Thymus (tissue), 11 donors: ENCODE data around the gene SIX2. TPM values are rescaled to one million over a fixed set of nuclear protein-coding genes. Genes with fewer than 3 reads are reported as not detected.

Source experiments
- DNase-seq, 9 donors: peaks; one replicate each; pipeline ENCODE4 v3.0.0-alpha.2; 2013; ENCODE audit warnings: low spot score in 9 of 9, low read depth in 6 of 9, missing footprints in 1 of 9
- H3K27ac ChIP-seq, 2 donors: one replicate each; pipeline ENCODE4 v1.5.1; 2013; ENCODE audit warnings: control low read depth in 1 of 2, low read depth in 1 of 2, low read length in 1 of 2, mild to moderate bottlenecking in 1 of 2, moderate library complexity in 1 of 2
- H3K27me3 ChIP-seq, 2 donors: one replicate each; pipeline ENCODE4 v1.5.1; 2013; ENCODE audit warnings: low read length in 1 of 2; ENCODE audit not compliant: control insufficient read depth in 2 of 2, insufficient read depth in 1 of 2
- H3K36me3 ChIP-seq, 2 donors: one replicate each; pipeline ENCODE4 v1.5.1; 2013; ENCODE audit warnings: low read length in 1 of 2, mild to moderate bottlenecking in 1 of 2, moderate library complexity in 1 of 2; ENCODE audit not compliant: control insufficient read depth in 2 of 2, insufficient read depth in 2 of 2
- H3K4me1 ChIP-seq, 2 donors: one replicate each; pipeline ENCODE4 v1.5.1; 2013; ENCODE audit warnings: low read length in 2 of 2; ENCODE audit not compliant: control insufficient read depth in 2 of 2, insufficient read depth in 2 of 2
- H3K4me3 ChIP-seq, 2 donors: one replicate each; pipeline ENCODE4 v1.5.1; 2013; ENCODE audit warnings: low read length in 2 of 2, control low read depth in 1 of 2, mild to moderate bottlenecking in 1 of 2
- H3K9me3 ChIP-seq, 2 donors: one replicate each; pipeline ENCODE4 v1.5.1; 2013; ENCODE audit warnings: low read length in 1 of 2, mild to moderate bottlenecking in 1 of 2; ENCODE audit not compliant: control insufficient read depth in 2 of 2, insufficient read depth in 1 of 2
- WGBS: extraction: QIAGEN DNeasy Blood & Tissue Kit; methylation state at CpG from one replicate; pipeline ENCODE4 v1.1.7; 2013; 5-methylcytosine and 5-hydroxymethylcytosine counted together
- polyA plus RNA-seq: library from polyadenylated mRNA; stranded (reverse); fragments of 200-250 nt; gene quantifications from one replicate; pipeline ENCODE4 v1.2.3, GENCODE V29; 2013
- total RNA-seq: library from RNA; stranded (reverse); fragments of 120-200 nt; gene quantifications from one replicate; pipeline ENCODE4 v1.2.4, GENCODE V29; 2013
- donor health status: healthy.

The SIX2 gene
- total and polyA plus RNA-seq, 2 donors, result 0.90 to 16.7 TPM

DNA sequence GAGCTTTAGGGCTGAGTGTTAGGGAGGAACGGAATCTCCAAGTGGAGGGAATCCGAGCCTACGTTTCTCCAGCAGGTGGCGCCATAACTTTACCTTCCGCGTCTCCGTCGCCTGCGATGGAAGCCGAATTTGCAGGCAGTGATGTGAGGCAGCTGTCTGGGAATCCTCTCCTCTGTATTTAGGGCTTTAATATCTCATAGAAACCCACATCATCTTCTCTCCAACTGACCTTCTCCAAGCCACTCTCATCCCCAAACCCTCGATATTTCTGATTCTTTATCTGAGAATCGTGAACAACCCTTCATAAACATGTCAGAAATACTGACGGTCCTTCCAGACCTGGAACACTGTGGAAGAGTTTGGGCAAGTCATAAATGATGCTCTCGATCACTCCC, 27.5 kb downstream of the SIX2 start:
- Histone ChIP-seq H3K36me3 (no peaks in the 10 kb centered on the region), H3K27me3 (peaks cover 0 to 16% of the 10 kb centered on the region in 2 donors), H3K4me3 (no peak overlapping the region), H3K9me3 (no peaks in the 10 kb centered on the region), H3K27ac (no peak overlapping the region), H3K4me1 (no peaks in the 10 kb centered on the region)
- WGBS, result 22% methylated on average over 14 of the region's 14 CpGs
- peak; percentile 37 to 78 (median 51) for DNase-seq

DNA sequence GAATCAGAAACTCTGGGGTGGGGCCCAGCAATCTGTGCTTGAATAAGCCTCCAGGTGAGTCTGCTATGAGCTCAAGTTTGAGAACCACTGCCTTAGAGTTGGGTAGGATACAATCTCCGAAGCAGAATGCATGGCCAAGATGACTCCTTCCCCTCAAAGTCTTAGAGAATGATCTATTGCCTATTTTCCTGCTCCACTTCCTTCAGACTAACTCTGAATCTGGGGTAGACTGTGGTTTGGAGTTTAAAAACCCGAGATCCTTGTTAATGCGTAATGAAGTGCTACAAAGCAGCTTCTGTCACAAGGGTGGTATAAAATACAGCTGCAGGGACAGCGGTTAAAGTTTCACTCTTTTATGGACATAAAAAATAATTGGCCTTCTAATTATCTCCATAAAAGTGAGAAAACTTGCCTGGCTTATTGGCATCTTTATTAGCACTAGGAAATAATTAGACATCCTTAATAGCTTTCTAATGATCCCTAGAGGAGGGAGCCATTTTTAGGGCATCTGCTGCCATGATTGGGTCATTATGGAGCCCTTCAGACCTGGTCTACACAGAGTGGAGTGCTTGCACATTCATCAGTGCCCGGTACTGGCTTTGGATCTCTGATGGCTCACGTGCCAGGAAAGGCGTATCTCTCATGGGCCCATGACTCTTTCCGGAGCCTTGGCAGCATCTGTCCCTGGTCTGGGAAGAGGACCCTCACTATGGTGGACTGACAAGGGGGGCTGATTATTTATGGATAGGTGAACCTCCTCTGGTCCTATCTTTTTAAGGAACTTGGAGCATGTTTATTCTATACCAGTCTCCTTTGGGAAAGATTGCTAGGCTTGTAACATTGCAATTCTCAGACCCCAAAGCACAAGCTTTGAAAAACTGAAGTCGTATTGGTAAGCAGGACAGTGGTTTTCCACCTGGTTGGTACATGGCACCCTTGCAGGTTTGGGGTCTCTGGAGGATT, 28.2 kb downstream of the SIX2 start:
- Histone ChIP-seq H3K27ac (no peak overlapping the region), H3K4me3 (no peak overlapping the region), H3K27me3 (peaks cover 0 to 16% of the 10 kb centered on the region in 2 donors), H3K4me1 (no peaks in the 10 kb centered on the region), H3K36me3 (no peaks in the 10 kb centered on the region), H3K9me3 (no peaks in the 10 kb centered on the region)
- no peak for DNase-seq
- WGBS, result 82% methylated on average over 9 of the region's 9 CpGs

DNA sequence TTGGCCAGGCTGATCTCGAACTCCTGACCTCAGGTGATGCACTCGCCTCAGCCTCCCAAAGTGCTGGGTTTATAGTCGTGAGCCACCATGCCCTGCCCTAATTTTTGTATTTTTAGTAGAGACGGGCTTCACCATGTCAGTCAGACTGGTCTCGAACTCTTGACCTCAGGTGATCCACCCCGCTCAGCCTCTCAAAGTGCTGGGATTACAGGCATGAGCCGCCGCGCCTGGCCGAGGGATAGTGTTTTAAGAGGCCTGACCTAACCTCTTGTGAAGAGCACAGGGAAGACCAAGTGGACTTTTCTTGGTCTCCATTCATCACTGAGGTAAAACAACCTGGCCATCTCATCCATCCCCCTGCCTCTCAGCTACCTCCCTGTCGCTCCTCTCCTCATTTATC, 29.7 kb downstream of the SIX2 start:
- no peak for DNase-seq
- no peaks in the 10 kb centered on the region for H3K9me3 ChIP-seq
- H3K4me3 ChIP-seq, result no peak overlapping the region
- 92% methylated on average over 11 of the region's 11 CpGs for WGBS
- no peak overlapping the region for H3K27ac ChIP-seq
- no peaks in the 10 kb centered on the region for H3K4me1 ChIP-seq
- peaks cover 0 to 18% of the 10 kb centered on the region in 2 donors for H3K27me3 ChIP-seq
- H3K36me3 ChIP-seq, result no peaks in the 10 kb centered on the region

DNA sequence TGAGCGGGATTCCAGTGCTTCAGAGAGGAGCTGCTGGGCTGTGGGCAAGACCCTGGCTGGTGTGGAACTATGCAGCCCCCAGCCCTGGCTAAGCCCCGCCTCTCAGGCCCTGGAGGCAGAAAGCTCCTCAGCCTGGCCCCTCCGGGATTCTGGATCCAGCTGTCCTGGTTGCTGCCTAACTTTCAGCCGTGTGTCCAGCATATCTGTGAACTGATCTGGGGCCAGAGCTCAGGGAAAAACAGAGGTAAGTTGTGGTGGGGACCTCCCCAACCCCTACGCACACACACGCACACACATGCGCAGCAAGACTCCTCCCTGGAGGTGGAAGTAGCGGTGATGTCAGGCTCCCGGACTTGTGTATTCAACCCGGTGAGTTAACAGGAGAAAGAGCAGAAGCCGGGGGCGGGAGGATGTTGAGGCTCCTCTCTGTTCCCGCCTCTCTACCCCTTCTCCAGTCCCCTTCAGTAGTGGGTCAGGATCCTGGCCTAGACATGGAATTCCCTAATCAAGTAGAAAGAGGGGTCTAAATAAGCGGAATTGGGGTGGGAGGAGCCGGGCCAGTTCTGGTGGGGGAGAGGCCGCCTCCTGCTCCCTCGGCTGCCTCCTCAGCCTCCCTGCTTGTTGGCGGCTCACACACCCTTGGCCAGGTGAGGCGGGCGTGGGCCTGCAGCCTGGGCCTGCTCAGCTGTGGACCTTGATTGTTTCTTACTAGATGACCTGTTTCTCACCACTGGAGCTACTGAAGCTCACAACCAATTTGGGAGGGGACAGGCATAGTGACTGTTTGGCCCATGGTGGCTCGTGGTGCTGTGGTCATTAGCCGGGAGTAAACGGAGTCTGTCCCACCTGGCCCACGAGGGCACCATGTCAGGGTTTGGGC, 33.4 kb downstream of the SIX2 start:
- H3K4me1 ChIP-seq, result no peaks in the 10 kb centered on the region
- no peak overlapping the region for H3K27ac ChIP-seq
- no peaks in the 10 kb centered on the region for H3K9me3 ChIP-seq
- DNase-seq, result no peak
- 84% methylated on average over 24 of the region's 24 CpGs for WGBS
- no peaks in the 10 kb centered on the region for H3K36me3 ChIP-seq
- no peak overlapping the region for H3K4me3 ChIP-seq
- H3K27me3 ChIP-seq, result peaks cover 0 to 14% of the 10 kb centered on the region in 2 donors

DNA sequence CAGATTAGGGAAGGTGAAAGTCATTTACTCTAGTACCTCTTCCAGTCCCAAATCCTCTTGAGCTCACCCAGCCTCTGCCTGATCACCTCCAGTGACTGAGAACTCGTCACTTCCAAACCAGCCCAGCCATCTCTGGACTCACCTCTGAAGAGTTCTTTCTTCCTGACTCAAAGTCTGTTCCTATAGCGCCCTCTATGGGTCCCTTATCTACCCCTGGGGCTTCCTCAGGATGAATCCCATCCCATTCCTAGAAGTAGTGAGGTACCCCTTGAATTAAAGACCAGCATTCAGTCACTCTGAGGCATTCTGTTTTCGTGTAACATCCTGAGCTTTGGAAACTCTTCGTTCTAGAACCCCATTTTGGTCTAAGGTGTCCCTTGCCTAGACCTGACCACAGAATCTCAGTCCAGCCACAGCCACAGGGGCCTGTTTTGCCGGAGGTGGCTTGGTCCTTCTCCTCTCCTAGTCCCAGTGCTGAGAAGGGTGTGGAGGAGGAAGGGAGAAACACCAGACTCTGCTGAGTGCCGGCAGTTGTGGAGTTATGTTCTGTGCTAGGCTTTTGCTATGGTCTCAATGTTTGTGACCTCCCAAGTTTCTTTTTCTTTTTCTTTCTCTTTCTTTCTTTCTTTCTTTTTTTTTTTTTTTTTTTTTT, 35.1 kb downstream of the SIX2 start:
- Histone ChIP-seq H3K4me3 (no peak overlapping the region), H3K4me1 (no peaks in the 10 kb centered on the region), H3K27me3 (peaks cover 0 to 14% of the 10 kb centered on the region in 2 donors), H3K36me3 (no peaks in the 10 kb centered on the region), H3K9me3 (no peaks in the 10 kb centered on the region), H3K27ac (no peak overlapping the region)
- WGBS, result 84% methylated on average over 6 of the region's 6 CpGs
- no peak for DNase-seq

DNA sequence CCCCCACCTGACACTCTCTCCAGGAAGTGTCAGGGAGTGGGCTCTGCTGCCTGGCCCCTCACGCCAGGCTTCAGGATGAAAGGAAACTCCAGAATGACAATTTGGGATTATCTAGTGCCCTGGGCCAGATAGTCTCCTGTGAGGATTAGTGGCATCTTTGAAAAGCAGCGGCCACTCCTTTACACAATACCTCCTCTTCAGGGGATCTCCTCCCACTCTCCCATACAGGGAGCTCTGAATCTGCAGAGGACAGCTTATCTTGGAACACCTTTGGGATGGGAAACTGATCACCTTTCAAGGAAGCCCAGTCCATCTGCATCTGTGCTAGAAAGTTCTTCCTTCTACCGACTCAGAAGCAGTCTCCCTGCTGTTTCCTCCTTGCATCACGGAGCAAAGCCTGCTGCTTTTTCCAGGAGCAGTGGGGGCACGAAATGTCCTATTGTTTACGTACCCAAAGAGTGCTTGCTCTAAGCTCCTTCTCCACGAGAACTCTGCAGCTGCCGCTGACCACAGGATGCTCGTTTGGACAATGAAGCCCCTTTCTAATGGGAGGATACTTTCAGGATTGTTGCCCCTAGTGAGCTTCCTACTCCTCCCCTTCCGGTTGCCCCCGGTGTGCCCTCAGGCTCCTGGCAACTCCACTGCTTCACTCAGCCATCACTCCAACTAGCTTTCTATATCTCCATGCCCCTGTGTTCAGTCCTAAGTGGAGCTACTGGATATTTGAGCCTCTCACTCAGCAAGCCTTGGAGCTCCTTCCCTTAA, 36.3 kb downstream of the SIX2 start:
- peaks cover 0 to 10% of the 10 kb centered on the region in 2 donors for H3K27me3 ChIP-seq
- no peak overlapping the region for H3K4me3 ChIP-seq
- no peak overlapping the region for H3K27ac ChIP-seq
- H3K4me1 ChIP-seq, result no peaks in the 10 kb centered on the region
- DNase-seq, result no peak
- 38% methylated on average over 11 of the region's 11 CpGs for WGBS
- H3K9me3 ChIP-seq, result no peaks in the 10 kb centered on the region
- H3K36me3 ChIP-seq, result no peaks in the 10 kb centered on the region

DNA sequence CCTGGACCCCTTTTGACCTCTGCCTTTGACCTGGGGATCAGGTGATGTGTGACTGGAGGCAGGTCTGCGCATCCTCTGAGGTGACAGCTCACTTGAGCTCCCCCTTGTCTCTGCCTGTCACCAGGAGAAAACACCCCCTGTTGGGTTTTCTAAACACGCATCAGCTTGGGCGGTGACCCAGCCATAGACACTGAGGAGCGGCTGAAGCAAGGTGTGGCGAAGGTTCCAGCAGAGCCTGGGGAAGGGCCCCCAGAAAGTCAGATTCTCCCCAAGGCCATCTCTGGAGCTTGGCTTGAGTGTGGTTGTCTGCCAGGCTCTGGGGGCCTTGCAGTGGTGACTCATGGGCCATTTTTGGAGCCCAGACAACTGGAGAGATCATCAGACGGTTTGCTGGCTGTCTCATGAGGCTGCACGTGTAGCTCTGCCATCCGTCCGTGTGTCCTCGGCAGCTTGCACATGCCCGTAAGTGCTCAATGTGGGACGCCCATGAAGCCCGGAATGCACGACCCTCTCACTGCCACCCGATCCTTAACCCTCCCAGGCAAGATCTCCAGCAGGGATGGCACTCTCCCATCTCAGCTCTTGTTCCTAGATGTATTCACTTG, 38.3 kb downstream of the SIX2 start:
- H3K27me3 ChIP-seq, result peaks cover 0 to 18% of the 10 kb centered on the region in 2 donors

DNA sequence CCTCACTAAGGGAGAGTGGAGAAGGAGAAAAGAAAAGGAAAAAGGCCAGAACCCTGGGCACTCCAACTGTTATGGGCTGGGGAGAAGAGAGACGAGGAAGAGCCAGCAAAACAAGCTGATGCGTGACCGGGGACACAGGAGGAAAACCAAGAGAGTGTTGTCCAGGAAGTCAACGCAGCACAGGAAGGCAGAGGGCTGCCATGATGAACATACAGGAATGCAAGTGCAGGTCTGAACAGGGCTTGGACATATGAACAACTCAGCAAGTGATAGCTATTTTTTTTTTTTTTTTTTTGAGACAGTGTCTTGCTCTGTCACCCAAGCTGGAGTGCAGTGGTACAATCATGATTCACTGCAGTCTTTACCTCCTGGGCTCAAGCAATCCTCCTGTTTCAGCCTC, 39.3 kb downstream of the SIX2 start:
- DNase-seq, result no peak
- 92% methylated on average over 4 of the region's 4 CpGs for WGBS
- H3K4me1 ChIP-seq, result no peaks in the 10 kb centered on the region

More for the DNA sequence above, 38.3 kb downstream of the SIX2 start:
- no peak for DNase-seq
- no peaks in the 10 kb centered on the region for H3K36me3 ChIP-seq
- no peaks in the 10 kb centered on the region for H3K4me1 ChIP-seq
- H3K9me3 ChIP-seq, result no peaks in the 10 kb centered on the region
- no peak overlapping the region for H3K4me3 ChIP-seq
- H3K27ac ChIP-seq, result no peak overlapping the region
- 93% methylated on average over 15 of the region's 15 CpGs for WGBS

More for the DNA sequence above, 39.3 kb downstream of the SIX2 start:
- H3K9me3 ChIP-seq, result no peaks in the 10 kb centered on the region
- no peak overlapping the region for H3K27ac ChIP-seq
- no peaks in the 10 kb centered on the region for H3K36me3 ChIP-seq
- peaks cover 0 to 26% of the 10 kb centered on the region in 2 donors for H3K27me3 ChIP-seq
- no peak overlapping the region for H3K4me3 ChIP-seq
